ENCODE data around the gene PAK4. TPM values are rescaled to one million over a fixed set of nuclear protein-coding genes. Genes with fewer than 3 reads are reported as not detected.

PAK4 gene
- total RNA-seq, 4 donors from 2014 or later = 6.1 to 16.3 (median 7.5) TPM

DNA sequence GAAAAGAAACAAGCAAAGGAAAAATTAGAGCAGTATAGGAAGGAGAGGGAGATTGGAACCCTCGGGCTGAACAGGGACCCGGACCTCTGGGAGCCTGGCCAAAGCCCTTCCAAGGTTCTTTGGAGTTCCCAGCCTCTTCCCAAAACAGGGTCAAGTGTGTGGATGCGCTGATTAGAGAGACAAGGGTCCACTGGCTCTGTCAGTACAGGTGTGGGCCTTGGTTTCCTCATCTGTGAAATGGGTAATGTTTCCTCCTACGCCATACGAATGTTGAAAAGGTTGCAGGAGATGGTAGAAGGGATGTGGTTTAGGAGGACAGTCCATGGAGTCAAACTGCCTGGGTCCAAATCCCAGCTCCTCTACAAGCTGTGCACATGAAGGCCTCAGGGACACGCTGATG, 80.5 kb downstream of the PAK4 start:
- H3K4me3 ChIP-seq = no peak overlapping the region
- no peaks in the 10 kb centered on the region for H3K9me3 ChIP-seq
- no peaks in the 10 kb centered on the region for H3K36me3 ChIP-seq
- H3K4me1 ChIP-seq = no peaks in the 10 kb centered on the region
- TF ChIP-seq, protein P1, sequence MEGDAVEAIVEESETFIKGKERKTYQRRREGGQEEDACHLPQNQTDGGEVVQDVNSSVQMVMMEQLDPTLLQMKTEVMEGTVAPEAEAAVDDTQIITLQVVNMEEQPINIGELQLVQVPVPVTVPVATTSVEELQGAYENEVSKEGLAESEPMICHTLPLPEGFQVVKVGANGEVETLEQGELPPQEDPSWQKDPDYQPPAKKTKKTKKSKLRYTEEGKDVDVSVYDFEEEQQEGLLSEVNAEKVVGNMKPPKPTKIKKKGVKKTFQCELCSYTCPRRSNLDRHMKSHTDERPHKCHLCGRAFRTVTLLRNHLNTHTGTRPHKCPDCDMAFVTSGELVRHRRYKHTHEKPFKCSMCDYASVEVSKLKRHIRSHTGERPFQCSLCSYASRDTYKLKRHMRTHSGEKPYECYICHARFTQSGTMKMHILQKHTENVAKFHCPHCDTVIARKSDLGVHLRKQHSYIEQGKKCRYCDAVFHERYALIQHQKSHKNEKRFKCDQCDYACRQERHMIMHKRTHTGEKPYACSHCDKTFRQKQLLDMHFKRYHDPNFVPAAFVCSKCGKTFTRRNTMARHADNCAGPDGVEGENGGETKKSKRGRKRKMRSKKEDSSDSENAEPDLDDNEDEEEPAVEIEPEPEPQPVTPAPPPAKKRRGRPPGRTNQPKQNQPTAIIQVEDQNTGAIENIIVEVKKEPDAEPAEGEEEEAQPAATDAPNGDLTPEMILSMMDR (IDR thresholded peaks at IDR 0.05) = no peak
- TF ChIP-seq EP300 (IDR thresholded peaks at IDR 0.05) (no peak), POLR2AphosphoS5 (IDR thresholded peaks at IDR 0.05) (no peak), POLR2A (IDR thresholded peaks at IDR 0.05) (no peak)
- H3K27me3 ChIP-seq = peaks cover 75% of the 10 kb centered on the region
- 65 to 100% methylated on average over 3 to 4 of the region's 6 CpGs for WGBS, 2 donors (ENCODE audit: low coverage in 1 of 2)
- no peak for ATAC-seq
- H3K27ac ChIP-seq = no peak overlapping the region

DNA sequence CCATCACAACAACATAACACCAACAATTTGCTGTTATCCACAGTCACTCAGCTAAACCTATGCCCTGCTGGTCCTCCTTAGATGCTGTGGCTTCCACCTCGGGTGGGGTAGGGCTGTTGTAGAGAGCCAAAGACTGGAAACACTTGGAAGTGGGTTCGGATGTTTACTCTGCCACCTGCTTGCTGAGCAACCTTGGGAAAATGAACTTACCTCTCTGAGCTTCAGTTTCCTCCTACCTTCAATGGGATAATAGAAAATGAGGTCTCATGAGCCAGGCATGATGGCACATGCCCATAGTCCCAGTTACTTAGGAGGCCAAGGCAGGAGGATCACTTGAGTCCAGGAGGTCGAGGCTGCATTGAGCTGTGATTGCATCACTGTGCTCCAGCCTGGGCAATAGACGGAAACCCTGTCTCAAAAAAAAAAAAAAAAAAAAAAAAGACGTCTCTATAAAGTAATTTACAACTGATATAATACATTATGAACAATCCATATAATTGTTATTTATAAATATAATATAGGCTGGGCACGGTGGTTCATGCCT, 81.8 kb downstream of the PAK4 start:
- WGBS, 2 donors (ENCODE audit: low coverage in 1 of 2) = 63 to 77% methylated on average over 3 to 6 of the region's 6 CpGs
- H3K27me3 ChIP-seq = peaks cover 66% of the 10 kb centered on the region
- H3K27ac ChIP-seq = no peak overlapping the region
- no peak overlapping the region for H3K4me3 ChIP-seq
- ATAC-seq = no peak
- TF ChIP-seq POLR2A (IDR thresholded peaks at IDR 0.05) = no peak
- TF ChIP-seq, protein P1 (IDR thresholded peaks at IDR 0.05) = no peak
- TF ChIP-seq EP300 (IDR thresholded peaks at IDR 0.05) = no peak
- no peak for TF ChIP-seq POLR2AphosphoS5 (IDR thresholded peaks at IDR 0.05)
- no peaks in the 10 kb centered on the region for H3K36me3 ChIP-seq
- H3K9me3 ChIP-seq = no peaks in the 10 kb centered on the region
- H3K4me1 ChIP-seq = no peaks in the 10 kb centered on the region

- no peak for ATAC-seq
- no peak for TF ChIP-seq POLR2A (IDR thresholded peaks at IDR 0.05)
- no peak for TF ChIP-seq POLR2AphosphoS5 (IDR thresholded peaks at IDR 0.05)
- TF ChIP-seq, protein P1 (IDR thresholded peaks at IDR 0.05) = no peak
- no peak for TF ChIP-seq EP300 (IDR thresholded peaks at IDR 0.05)
- Histone ChIP-seq H3K27ac (no peak overlapping the region), H3K27me3 (peaks cover 62% of the 10 kb centered on the region), H3K9me3 (no peaks in the 10 kb centered on the region), H3K4me1 (no peaks in the 10 kb centered on the region), H3K4me3 (no peak overlapping the region), H3K36me3 (no peaks in the 10 kb centered on the region)
- WGBS, 2 donors (ENCODE audit: low coverage in 1 of 2) = no CpG with 5 or more reads among the region's 9 CpGs
These were observed 82.7 kb downstream of the PAK4 start for GRCh38 chr19:39208175-39208795.

DNA sequence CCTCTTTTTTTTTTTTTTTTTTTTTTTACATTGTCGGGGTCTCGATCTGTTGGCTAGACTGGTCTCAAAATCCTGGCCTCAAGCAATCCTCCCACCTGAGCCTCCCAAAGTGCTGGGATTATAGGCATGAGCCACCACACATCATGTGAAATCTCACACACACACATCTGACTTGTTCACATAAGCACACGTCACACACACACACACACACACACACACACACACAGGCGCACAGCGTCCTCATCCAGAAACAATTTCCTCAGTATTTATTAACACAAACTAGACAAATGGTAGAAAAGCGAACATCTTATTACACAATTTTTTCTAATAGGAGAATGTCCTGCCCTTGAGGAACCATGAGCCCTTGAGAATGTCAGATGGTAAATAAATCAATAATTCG, 83.6 kb downstream of the PAK4 start:
- no peaks in the 10 kb centered on the region for H3K4me1 ChIP-seq
- no peak overlapping the region for H3K4me3 ChIP-seq
- TF ChIP-seq POLR2AphosphoS5 (IDR thresholded peaks at IDR 0.05) = no peak
- no peak for TF ChIP-seq EP300 (IDR thresholded peaks at IDR 0.05)
- TF ChIP-seq, protein P1 (IDR thresholded peaks at IDR 0.05) = no peak
- TF ChIP-seq POLR2A (IDR thresholded peaks at IDR 0.05) = no peak
- ATAC-seq = no peak
- H3K9me3 ChIP-seq = no peaks in the 10 kb centered on the region
- peaks cover 62% of the 10 kb centered on the region for H3K27me3 ChIP-seq
- no peak overlapping the region for H3K27ac ChIP-seq
- WGBS, 2 donors (ENCODE audit: low coverage in 1 of 2) = 56 to 63% methylated on average over 4 to 5 of the region's 7 CpGs
- no peaks in the 10 kb centered on the region for H3K36me3 ChIP-seq

DNA sequence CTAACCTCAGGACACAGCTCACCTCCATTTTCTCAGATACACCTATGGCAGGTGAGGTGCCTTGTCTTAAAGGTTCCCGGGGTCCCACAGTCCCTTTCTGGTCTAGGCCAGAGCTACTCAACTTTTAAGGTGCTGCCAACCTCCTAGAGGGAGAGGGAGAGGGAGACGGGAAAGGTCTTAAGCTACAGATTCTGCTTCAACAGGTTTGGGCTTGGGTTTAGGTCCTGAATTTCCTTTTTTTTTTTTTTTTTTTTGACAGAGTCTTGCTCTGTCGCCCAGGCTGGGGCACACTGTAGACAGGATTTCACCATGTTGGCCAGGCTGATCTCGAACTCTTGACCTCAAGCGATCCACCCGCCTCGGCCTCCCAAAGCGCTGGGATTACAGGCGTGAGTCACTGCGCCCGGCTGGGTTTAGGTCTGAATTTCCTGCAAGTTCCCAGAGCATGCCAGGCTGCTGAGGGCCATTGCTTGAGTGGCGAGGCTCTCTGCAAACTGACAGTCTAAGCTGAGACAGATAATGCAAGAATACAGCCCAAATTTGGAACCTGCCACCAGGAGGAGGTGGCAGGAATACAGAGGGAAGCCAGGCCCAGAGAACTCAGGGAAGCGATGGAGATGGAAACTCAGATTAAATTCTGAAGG, 86.3 kb downstream of the PAK4 start:
- no peak overlapping the region for H3K27ac ChIP-seq
- peaks cover 59% of the 10 kb centered on the region for H3K27me3 ChIP-seq
- H3K4me3 ChIP-seq = no peak overlapping the region
- no peak for ATAC-seq
- TF ChIP-seq POLR2AphosphoS5 (IDR thresholded peaks at IDR 0.05) (no peak), EP300 (IDR thresholded peaks at IDR 0.05) (no peak), POLR2A (IDR thresholded peaks at IDR 0.05) (no peak)
- TF ChIP-seq, protein P1 (IDR thresholded peaks at IDR 0.05) = no peak
- 55 to 61% methylated on average over 3 of the region's 13 CpGs for WGBS, 2 donors (ENCODE audit: low coverage in 1 of 2)
- H3K4me1 ChIP-seq = no peaks in the 10 kb centered on the region
- H3K36me3 ChIP-seq = no peaks in the 10 kb centered on the region
- H3K9me3 ChIP-seq = peaks cover 0 to 19% (median 0%) of the 10 kb centered on the region in 3 donors

All from gastroesophageal sphincter (tissue), 4 donors.